ENCODE data around the gene ANXA8.
"Not testable (repeated sequence)": the region's sequence is repeated elsewhere in the genome, so short reads cannot be mapped to it uniquely, and the experiment has no call there.

ANXA8 gene

GRCh38 chr10:47483923-47484322 lies at the start of gene ANXA8:
ANXA8 (minus strand) TSS chr10:47484115; CDS start chr10:47483933, 182 bp downstream.
- DNase-seq (ENCODE audit: low read depth) = not testable (repeated sequence)

GRCh38 chr10:47523475-47523874 lies 39.6 kb upstream of the ANXA8 start, which contains the start of gene AGAP9:
AGAP9 (minus strand) TSS chr10:47523638; CDS start chr10:47523526, 112 bp downstream.
- not testable (repeated sequence) for DNase-seq (ENCODE audit: low read depth)

DNA sequence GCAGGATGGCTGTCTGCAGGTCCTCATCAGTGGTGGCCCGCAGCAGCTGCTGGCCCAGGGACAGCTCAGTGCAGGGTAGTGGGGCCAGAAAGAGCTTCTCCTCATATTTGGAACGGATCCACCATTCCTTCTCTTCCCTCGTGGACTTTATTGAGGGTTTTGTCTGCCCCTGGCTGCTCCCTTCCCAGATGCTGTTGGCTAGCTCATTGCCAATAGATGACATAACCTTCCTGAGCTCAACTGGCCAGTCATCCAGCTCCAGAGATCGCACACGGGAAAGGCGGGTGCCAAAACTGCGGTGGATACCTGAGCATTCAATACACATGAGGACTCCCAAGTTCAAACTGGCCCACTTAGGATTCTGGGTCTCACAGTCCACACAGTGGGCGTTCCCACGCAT lies 18.4 kb upstream of the ANXA8 start:
- DNase-seq (ENCODE audit: low read depth) = not testable (repeated sequence)

GRCh38 chr10:47494226-47494625 lies 10.3 kb upstream of the ANXA8 start:
- not testable (repeated sequence) for DNase-seq (ENCODE audit: low read depth)

DNA sequence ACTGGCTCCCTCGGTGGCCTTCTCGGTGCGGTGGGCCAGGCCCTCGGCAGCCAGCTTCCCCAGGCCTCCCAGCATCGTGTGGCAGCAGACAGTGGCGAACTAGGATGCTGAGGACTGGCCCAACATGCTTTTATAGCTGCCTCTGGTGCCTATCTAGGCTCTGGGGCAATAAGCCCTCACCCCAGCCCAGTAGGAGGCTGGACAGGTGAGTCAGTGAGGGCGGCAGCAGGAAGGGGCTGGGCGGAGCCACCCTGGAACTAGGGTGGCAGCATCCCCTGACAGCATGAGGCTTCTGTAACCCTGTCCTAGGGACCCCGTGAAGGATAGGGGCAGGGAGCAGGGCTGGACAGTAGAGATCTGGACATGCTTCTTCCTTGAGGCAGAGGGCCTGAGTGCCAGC lies 7.7 kb upstream of the ANXA8 start, which contains the start of gene FAM25G:
Gene FAM25G (minus strand): TSS at position 101 of the 400 bp plus-strand sequence. CDS start 26 bp downstream, at position 75.
- DNase-seq (ENCODE audit: low read depth) = not testable (repeated sequence)

DNA sequence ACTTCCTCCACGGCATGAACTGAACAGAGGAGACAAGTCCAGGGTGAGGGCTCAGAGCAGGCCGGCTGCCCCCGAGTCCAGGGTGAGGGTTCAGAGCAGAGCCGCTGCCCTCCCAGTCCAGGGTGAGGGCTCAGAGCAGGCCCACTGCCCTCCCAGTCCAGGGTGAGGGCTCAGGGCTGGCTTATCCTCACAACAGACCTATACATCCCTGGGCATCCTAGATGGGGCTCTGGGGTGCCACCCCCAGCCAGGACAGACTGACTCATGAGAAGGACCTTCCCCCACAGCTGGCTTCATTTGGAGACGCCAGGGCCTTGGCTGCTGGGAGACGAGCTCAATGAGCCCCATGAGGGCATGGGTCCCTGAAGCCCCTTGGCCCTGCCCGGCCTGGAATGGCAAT lies 5.7 kb upstream of the ANXA8 start:
- not testable (repeated sequence) for DNase-seq (ENCODE audit: low read depth)

GRCh38 chr10:47485943-47486342 lies 2.0 kb upstream of the ANXA8 start:
- DNase-seq (ENCODE audit: low read depth) = not testable (repeated sequence)

DNA sequence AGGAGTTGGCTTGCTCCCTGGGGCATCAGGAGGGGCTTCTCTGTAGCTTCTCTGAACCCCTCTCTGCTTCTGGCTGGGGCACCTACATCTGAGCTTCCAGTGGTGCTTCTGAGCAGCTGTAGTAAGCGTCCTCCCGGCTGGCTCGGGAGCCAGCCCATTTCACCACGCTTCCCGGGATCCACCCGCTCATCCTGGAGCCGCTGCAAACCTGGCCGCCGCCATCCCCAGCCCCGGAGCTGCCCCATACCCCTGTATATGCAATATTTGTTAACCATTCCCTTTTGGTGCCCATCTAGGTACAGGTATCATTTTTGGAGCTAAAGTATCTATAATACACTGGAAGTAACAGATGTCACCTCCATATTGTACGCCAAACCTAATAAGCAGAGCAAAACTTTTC lies 871 bp upstream of the ANXA8 start:
- not testable (repeated sequence) for DNase-seq (ENCODE audit: low read depth)

DNA sequence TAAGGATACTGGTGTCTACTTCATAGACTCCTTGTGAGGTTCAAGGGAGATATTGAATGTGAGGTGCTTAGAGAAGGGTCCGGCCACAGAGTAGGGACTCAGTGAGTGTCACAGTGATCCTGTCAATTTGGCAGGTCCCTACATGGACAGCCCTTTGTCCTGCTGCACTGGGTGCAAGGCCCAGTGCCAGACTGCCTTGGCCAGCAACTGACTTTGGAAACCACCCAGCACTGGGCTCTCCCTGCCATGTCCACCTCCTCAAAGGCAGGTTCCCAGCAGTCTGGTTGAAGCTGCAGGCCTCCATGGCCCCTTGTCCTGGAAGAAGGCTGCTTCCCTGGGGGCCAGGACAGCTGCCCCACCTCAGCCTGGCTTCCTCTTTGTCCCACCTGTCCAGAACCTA lies 1.5 kb downstream of the ANXA8 start:
- DNase-seq (ENCODE audit: low read depth) = not testable (repeated sequence)

DNA sequence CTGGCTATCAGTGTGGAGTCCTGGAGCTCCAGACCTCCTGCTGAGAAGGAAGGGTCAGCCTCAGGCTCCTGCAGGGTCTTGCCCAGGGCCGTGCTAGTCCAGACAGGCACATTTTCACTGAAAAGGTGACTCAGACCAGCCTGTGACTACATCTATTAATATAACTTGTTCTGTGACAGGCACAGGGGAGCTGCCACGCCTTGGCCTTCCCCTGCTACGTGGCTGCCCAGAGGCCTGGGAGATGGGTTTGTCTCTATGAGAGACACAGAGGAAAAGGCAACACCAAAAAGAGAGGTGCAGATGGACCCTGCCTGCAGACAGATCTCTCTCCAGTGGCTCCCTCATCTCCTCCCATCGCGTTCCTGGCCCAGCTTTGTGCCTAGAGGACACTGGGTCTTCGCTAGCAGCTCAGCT lies 2.1 kb downstream of the ANXA8 start:
- DNase-seq (ENCODE audit: low read depth) = not testable (repeated sequence)

- not testable (repeated sequence) for DNase-seq (ENCODE audit: low read depth)
Measured at GRCh38 chr10:47481182-47481766, 2.6 kb downstream of the ANXA8 start.

- not testable (repeated sequence) for DNase-seq (ENCODE audit: low read depth)
Measured at GRCh38 chr10:47480133-47480532, 3.8 kb downstream of the ANXA8 start.

DNA sequence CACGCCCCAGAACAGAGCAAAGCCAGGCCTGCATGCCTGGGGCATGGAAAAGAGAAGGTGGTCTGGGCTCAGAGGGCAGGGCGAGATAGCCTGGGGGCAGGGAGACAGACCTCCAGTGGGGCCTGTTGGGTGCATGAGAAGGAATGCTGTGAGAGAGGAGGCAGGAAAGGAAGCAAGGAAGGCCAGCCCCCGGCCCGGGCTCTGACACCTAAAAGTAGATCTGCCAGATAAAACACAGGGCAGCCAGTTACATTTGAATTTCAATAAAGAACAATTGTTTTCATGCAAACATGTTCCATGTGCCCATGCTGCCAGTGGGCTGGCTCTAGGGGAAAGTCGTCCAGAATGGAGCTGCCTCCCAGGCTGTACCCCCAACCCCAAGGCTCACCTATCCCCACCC lies 5.8 kb downstream of the ANXA8 start:
- not testable (repeated sequence) for DNase-seq (ENCODE audit: low read depth)

DNA sequence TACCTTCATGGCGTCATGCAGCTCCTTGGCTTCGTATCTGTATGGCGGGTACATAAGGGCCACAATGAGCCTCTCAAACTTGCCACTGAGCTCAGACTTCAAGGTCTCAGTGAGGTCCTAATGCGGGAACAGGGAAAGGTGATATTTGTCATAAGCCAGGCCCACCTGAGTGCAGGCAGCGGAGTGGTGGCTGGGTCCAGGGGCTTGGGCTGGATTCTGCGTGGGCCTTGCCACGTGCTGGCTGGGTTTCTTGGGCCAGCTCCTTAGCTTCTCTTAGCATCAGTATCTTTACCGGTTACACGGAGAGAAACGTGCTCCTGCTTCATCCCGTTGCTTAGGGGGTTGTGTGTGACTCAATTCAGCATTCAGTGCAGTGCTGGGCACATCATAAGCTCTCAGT lies 6.8 kb downstream of the ANXA8 start:
- DNase-seq (ENCODE audit: low read depth) = not testable (repeated sequence)

GRCh38 chr10:47475101-47475500 lies 8.8 kb downstream of the ANXA8 start:
- not testable (repeated sequence) for DNase-seq (ENCODE audit: low read depth)

DNA sequence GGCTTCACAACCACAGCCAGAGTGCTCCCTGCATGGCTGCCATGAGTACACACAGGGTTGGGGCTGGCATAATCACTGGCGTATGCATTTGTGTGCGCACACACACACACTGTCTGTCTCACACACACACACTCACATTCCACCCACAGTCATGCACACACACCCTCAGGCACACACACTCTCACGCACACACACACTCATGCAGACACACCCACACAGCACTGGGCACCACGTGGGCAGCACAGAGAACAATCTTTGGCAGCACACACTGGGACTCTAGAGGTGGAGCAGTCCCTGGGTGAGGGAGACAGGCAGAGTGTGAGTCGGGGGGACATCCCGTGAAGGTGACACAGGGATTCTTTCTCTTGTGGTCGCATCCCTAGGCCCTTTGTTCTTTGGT lies 10.4 kb downstream of the ANXA8 start:
- DNase-seq (ENCODE audit: low read depth) = not testable (repeated sequence)

DNA sequence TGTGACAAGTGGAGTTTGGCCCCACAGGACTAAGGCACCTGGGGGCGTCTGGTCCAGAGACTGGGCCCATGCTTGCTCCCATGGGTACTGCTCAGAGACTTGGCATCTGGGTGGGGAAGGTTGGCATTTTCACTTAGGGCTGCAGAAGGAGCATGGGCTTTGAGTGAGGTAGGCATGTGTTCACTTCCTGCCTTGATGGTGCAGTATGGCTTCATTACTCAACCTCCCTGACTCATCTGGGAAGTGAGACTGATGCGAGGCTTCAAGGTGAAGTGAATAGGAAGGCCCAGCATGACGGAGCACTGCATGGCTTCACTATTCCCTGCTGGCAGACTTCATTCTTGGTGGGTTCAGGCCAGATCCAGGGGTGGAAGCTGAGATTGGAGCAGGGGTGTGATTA lies 11.3 kb downstream of the ANXA8 start:
- not testable (repeated sequence) for DNase-seq (ENCODE audit: low read depth)

GRCh38 chr10:47472072-47472471 lies 11.8 kb downstream of the ANXA8 start:
- DNase-seq (ENCODE audit: low read depth) = not testable (repeated sequence)

DNA sequence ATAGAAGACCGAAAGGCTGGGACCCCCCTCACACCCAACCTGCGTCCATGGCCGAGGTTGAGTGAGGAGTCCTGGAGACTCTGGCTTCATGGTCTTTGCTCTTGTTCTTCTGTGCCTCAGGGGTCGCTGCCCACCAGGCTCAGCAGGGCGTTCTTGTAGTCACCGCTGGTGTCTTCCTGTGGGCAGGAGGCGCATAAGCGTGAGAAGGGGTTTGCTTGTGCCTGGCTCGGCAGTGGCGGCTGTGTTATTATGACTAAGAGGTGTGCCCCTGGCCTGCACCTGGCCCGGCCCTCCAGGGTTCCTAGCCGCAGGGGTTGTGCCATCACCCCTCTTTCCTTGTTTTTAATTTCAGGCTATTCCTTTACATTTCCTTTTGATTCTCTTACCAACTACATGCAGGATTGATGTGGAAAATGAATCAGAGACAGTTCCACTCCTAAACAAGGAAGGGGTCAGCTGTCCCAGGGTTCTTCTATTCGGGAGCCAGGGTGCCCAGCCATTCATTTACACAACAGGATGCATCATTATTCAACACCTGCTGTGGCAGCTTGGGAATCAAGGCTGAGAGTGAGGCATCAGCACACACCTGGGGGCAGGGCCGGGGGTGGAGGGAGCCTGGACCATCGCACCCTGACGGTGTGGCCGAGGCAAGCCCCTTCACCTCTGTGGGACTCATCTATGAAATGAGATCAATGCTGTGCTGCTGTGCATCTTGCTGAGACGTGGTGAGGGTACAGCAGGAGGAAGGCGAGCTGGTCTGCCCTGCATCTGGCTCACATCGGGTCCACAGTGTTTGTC lies 15.0 kb downstream of the ANXA8 start:
- DNase-seq (ENCODE audit: low read depth) = not testable (repeated sequence)

DNA sequence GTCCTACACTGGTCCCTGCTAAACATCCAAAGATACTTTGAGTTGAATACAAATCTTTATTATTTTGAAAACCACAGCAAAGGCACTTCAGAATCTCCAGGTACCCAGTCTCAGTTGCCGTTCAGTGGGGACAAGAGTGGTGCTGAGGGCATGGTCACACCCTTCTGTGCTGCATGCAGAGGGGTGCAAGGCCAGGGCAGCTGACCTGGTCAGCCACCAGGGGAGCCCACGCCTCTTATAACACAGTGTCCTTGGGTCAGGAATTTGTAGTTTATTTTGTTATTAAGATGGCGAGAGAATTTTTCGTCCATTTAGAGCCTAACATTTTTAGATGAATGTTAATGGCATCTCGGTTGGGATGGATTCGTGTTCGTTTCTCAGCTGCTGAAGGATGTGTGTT lies 16.0 kb downstream of the ANXA8 start:
- DNase-seq (ENCODE audit: low read depth) = not testable (repeated sequence)

- DNase-seq (ENCODE audit: low read depth) = not testable (repeated sequence)
Measured at GRCh38 chr10:47467458-47467857, 16.5 kb downstream of the ANXA8 start.

- not testable (repeated sequence) for DNase-seq (ENCODE audit: low read depth)
Measured at GRCh38 chr10:47465216-47465917, 18.5 kb downstream of the ANXA8 start.

All from fibroblast of the conjunctiva (primary cell).